CD4-positive, alpha-beta T cell treated with Interleukin-15 for 4 hours (primary cell): ENCODE measurements around the gene CASTOR2.
"Not testable (repeated sequence)": the region's sequence is repeated elsewhere in the genome, so short reads cannot be mapped to it uniquely, and the experiment has no call there.

Experiments used
- DNase-seq: peaks from one replicate; pipeline ENCODE4 v3.0.0-alpha.2; 2020; ENCODE audit warnings: low spot score

Gene CASTOR2

GRCh38 chr7:74964511-74965119, at the start of gene CASTOR2:
TSS of gene CASTOR2 (plus strand) at chr7:74964705. CDS start at chr7:74964986, 281 bp downstream.
- DNase-seq: peak; percentile 73

DNA sequence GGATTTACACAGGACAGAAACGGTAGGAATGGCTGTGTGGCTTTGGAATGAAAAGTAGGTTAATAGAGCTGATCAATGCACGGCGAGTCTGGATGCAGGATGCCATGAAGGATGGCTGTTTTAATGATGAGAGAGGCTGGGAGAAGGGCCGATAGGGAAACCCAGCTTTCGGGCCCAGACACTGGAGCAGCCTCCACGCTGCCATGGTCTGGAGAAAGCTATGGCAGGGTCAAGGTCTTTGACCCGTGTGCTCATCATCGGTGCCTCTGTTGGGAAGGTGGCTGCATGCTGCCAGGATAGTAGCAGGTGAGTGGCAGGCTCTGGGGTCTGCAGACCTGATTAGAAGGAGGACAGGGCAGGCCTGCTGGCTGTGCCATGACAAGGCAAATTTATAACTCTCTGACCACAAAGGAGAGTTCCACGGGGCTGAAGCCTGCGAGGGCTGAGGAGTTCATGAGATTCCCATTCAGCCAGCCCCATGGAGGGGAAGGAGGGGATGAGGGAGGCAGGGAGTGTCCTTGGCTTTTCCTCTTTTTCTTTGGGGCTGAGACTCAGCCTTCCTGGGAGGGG, 42.1 kb upstream of the CASTOR2 start:
- not testable (repeated sequence) for DNase-seq

- not testable (repeated sequence) for DNase-seq
Measured at GRCh38 chr7:74923644-74924043, 40.9 kb upstream of the CASTOR2 start.

DNA sequence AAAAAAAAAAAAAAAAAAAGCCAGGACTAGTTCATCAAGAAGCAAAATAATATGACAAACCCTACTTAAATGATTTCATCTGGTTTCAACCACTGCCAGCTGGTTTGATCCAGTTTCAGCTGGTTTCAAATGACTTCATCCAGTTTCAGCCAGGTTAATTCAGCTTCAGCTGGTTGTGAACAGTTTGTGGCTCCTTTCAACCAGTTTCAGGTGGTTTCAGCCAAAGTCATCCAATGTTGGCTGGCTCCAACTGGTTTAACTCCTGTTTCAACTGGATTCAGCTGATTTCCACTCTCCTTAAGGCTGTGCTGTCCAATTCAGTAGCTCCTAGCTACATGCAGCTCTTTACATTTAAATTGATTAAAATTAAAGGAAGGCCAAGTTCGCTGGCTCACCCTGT, 37.5 kb upstream of the CASTOR2 start:
- not testable (repeated sequence) for DNase-seq

GRCh38 chr7:74931563-74932328, 32.8 kb upstream of the CASTOR2 start:
- not testable (repeated sequence) for DNase-seq

GRCh38 chr7:74939429-74939828, 25.1 kb upstream of the CASTOR2 start:
- not testable (repeated sequence) for DNase-seq

- not testable (repeated sequence) for DNase-seq
Measured at GRCh38 chr7:74941302-74942069, 23.0 kb upstream of the CASTOR2 start.

DNA sequence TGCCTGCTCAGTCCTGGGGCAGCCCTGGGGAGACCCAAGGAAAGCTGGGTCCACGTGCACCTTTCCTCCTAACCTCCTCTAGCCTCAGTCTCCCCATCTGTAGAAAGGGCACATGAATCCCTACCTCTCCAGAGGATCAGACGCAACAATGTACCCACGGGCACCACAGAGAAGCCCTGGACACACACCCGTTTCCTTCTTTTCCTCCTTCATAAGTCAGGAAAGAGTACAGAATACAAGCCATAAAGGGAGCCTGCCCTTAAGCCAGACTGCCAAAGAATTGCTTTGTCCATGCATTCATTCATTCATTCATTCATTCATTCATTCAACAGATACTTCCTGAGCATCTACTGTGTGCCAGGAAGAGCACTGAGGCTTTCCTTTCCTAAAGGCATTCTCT, 20.6 kb upstream of the CASTOR2 start:
- DNase-seq: not testable (repeated sequence)

DNA sequence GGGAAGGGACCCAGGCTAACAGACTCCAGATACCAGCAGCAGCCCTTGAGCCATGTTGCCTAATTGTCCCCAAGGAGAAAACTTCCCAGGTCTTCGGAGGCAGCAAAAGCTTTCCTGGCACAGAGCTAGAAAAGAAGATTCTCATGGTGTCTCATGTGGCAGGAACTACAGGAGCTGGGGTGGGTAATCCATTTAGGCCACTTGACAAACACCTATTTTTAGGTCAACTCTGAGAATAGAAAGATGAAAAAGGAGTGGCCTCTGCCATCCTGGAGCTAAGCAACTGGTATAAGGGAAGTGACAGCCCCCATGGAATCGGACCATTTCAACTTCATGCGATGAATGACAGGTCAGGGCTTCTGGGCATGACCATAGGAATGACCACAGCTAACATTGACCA, 16.8 kb upstream of the CASTOR2 start:
- not testable (repeated sequence) for DNase-seq

- DNase-seq: not testable (repeated sequence)
Measured at GRCh38 chr7:74953774-74954173, 10.7 kb upstream of the CASTOR2 start.

DNA sequence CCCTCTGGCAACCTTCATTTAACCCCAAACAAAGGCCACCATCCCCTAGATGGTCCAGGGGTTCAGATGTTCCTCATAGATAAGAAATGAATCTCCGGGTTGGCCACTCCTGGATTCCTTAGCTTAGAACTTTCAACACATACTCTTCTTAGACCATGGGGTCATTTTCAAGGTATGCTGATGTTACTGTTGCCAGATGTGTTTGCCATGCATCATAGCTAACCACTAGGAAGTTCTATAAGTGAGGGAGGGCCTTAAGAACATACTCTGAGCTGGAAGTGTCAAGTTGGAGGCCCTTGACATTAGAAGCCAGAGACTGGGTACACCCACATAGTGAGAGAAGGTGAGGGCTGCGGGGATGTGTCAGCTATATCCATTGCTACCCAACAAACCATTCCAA, 6.2 kb upstream of the CASTOR2 start:
- not testable (repeated sequence) for DNase-seq

DNA sequence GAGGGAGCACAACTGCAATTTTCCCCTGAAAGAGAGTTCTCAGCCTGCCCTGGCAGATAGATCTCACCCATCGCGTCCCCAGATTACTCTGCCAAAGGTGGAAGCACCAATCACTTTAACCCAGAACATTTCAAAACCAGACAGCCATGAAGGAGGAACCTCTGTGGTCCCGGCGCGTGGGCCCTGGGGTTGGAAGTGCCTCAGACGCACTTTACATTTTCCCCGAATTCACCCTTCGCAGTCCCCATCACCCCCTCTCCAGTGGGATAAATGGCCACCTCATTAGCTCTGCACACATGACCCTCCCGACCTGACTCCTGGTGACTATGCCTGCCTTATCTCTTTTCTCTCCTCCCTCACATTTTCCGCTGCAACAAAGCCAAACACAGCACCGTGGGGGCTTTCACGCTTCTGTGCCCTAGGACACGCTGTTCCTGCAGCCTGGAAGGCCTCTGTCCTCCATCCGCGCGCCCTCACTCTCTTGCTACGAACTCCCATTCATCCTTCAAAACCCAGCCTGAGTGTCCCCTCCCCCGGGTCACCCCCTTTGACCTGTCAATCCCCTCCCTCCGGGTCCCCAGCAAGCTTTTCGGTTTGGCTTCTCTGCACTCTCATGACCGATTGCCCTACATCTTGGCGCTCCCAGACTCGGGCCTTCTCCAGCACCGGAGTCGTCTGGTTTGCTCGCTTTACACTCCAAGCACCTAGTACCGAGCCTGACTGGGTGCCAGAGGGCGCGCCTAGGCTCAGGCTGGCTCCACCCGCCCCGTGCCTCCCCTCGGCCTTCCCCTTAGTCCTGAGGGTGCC, 598 bp upstream of the CASTOR2 start:
- not testable (repeated sequence) for DNase-seq

DNA sequence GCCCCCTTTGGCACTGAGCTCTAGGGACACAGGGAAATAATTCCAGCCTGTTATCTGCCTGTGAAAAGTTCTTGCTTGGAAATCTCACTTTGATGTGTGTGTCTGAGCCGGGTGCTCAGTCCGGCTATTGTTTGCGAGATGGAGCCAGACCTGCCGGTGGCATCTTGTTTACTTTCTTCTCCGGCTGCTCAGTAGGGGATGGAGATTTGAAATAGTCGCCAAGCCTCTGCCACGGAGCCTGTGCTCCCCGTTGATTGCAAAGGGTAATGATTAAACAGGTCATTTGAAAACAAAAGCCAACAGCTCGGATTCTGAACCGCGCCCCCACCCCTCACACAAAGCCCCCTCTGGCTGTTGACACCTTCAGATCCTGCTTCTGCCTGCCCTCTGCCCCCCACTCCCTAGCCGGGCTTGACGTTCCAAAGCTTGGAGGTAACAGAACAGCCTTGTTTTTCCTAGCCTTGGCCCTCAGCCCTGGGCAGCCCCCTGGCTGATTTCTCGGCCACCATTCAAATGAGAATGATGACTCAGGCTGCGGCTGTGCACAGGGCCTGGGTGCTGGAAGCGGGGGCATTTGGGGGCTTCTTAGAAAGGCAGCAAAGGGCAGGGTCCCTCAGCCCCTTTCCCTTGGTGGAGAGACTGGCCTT, 1.8 kb downstream of the CASTOR2 start:
- DNase-seq: not testable (repeated sequence)

DNA sequence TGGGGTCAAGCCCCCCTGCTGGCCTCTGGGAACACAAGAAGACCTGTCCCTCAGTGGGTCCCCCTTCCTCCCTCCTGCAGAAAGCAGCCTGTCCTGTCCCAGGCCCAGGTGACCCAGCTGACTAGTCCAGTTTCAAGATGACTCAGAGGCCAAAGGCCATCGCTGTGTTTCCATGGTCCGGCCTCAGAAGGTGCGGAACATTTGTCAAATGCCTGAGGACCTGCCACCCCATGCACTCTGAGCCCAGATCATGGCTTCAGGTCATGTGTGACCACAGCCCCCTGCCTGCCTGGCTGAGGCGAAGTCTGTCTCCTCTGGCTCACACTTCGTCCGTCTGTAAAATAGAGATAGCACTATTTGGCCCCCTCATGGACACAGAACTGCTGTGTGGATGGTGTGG, 2.4 kb downstream of the CASTOR2 start:
- DNase-seq: not testable (repeated sequence)

DNA sequence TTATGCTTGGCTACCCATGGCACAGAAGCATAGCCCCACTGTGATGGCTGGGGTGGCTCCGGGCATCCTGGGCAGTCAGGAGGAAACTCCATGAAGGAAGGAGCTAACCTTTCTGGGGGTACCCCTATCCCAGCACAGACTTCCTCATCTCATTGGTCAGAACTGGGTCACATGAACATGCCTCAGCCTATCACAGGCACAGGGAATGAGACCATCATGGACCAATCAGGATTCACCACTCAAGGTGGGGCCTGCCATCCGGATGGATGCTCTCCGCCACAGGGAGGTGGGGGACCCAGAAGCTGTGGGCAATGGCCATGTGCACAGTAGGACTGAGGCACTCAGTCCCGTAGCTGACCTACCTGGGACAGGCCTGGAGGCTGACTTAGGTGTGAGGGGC, 6.9 kb downstream of the CASTOR2 start:
- not testable (repeated sequence) for DNase-seq

DNA sequence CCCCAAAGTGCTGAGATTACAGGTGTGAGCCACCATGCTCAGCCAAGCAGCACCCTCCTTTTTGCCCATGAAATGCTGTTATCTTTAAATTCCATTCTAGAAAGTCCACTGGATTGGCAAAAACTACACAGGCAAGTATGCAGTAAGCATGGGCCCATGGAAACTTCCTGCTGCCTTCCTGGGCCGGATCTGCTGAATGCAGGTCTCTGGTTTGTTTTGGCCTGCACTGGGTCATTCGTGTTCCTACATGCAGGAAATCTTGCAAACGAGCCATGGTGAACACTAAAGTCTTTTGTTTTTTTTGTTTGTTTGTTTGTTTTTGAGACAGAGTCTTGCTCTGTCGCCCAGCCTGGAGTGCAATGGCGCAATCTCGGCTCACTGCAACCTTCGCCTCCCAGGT, 7.9 kb downstream of the CASTOR2 start:
- DNase-seq: not testable (repeated sequence)

- not testable (repeated sequence) for DNase-seq
Measured at GRCh38 chr7:74975959-74976358, 11.5 kb downstream of the CASTOR2 start.

- DNase-seq: not testable (repeated sequence)
Measured at GRCh38 chr7:74977523-74977922, 13.0 kb downstream of the CASTOR2 start.

GRCh38 chr7:74988436-74988835, 23.9 kb downstream of the CASTOR2 start:
- DNase-seq: not testable (repeated sequence)

DNA sequence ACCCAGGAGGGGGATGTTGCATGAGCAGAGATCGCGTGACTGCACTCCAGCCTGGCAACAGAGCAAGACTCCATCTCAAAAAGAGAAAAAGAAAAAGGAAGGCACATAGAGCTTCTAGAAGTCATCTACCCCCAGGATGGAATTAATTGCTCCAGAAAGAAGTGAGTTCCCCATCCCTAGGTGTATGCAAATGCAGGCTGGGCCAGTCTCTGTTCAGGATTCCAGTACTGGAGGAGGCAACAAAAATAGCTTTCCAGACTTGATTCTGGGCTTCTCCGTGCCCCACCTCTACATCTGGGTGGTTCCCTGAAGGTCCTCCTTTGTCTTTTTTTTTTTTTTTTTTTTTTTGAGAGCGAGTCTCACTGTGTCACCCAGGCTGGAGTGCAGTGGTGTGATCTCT, 28.6 kb downstream of the CASTOR2 start:
- DNase-seq: no peak
